ENCODE measurements around the gene TBL2. TPM values are rescaled to one million over a fixed set of nuclear protein-coding genes. Genes with fewer than 3 reads are reported as not detected.

The TBL2 gene
- total and polyA plus RNA-seq, 2 of the 4 experiments (the other 2 are of a cell fraction) = 72.6 to 94.1 TPM

DNA sequence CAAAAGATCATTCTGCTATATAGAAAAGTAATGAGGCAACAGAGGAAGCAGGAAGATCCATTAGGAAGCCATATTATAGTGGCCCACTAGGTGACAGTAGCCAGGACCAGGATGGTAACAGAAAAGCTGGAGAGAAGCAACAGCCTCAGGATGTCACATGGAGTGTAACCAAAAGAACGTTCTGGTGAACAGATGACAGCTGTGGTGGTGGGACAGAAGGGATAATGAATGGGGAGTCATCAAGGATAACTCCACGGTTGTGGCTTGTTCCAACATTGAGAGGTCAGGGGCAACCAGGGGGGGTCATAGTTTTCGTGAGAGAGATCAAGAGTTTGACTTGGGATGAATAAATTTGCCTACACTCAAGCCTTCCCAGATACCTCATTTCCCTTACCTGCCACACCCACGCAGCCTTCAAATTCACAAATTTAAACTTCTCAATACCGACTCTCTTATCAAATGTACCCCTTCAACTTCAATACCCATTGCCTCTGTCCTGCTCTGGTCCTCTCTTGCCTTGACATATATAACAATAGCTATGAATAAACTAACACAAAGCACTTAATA is 9.3 kb downstream of the TBL2 start:
- Histone ChIP-seq H3K79me1 (ENCODE audit: low read depth in 1 of 2, low read length in 2 of 2) (peaks cover 16 to 28% of the 10 kb centered on the region in 2 experiments), H3K14ac (replicated peaks; ENCODE audit: low read depth, low read length) (no peak overlapping the region), H3K27me3 (ENCODE audit: control insufficient read depth, insufficient read depth, low read length) (no peaks in the 10 kb centered on the region), H2AK9ac (replicated peaks; ENCODE audit: low read depth, low read length, poor library complexity) (no peak overlapping the region), H3K4me1 (ENCODE audit: control insufficient read depth, insufficient read depth, low read length) (0 out of 2 replicates have a peak, but pooled peaks cover 2% of the 10 kb centered on the region), H4K20me1 (ENCODE audit: insufficient read depth, low read length) (peaks cover 17% of the 10 kb centered on the region), H3K9me3 (ENCODE audit: control insufficient read depth, insufficient read depth, low read length) (no peaks in the 10 kb centered on the region), H4K91ac (ENCODE audit: insufficient read depth, low read depth, low read length) (no peak overlapping the region), H2BK5ac (ENCODE audit: low read depth, low read length, poor library complexity, severe bottlenecking) (no peak overlapping the region), H4K5ac (ENCODE audit: low read depth, low read length) (no peak overlapping the region), H3K4me2 (ENCODE audit: low read depth, low read length) (no peak overlapping the region), H3K4ac (ENCODE audit: low read depth, low read length) (no peak overlapping the region), H3K4me3 (ENCODE audit: insufficient read depth, low read depth, low read length) (no peak overlapping the region), H3K9ac (ENCODE audit: low read depth, low read length) (no peak overlapping the region), H2AK5ac (ENCODE audit: low read depth, low read length) (no peak overlapping the region), H2BK120ac (ENCODE audit: low read depth, low read length) (no peak overlapping the region), H3K56ac (ENCODE audit: extremely low read depth, insufficient read depth, low read length) (no peak overlapping the region), H2BK15ac (ENCODE audit: low read depth, low read length) (no peak overlapping the region), H3K18ac (ENCODE audit: low read depth, low read length) (no peak overlapping the region), H3K9me1 (ENCODE audit: insufficient read depth, low read length) (peaks cover 15% of the 10 kb centered on the region), H2AFZ (replicated peaks; ENCODE audit: low read length, poor library complexity) (no peak overlapping the region), H3K27ac (ENCODE audit: insufficient read depth, low read length) (no peak overlapping the region), H4K8ac (ENCODE audit: low read depth in 2 of 2, low read length in 2 of 2) (no peak overlapping the region), H3K36me3 (ENCODE audit: control insufficient read depth, insufficient read depth, low read length) (peaks cover 44% of the 10 kb centered on the region), H2BK20ac (ENCODE audit: low read depth, low read length) (no peak overlapping the region), H3K23ac (ENCODE audit: low read depth, low read length) (no peak overlapping the region)
- in situ Hi-C loops (cut with MboI; ENCODE audit: low sequenced_read_pairs) (no loop called here), dilution Hi-C loops (cut with HindIII; ENCODE audit: low sequenced_read_pairs, unreplicated experiment) (no loop called here), intact Hi-C loops (cut with micrococcal nuclease) (no loop called here)
- POLR2A ChIA-PET (ENCODE audit: unreplicated experiment) = no interaction called here
- WGBS, 2 experiments (ENCODE audit: extremely low coverage in 2 of 2, insufficient read length in 1 of 2) = no CpG with 5 or more reads among the region's 5 CpGs
- ATAC-seq (ENCODE audit: low read depth) (no peak), DNase-seq (no peak)
- CTCF ChIA-PET = no interaction called here
- no TSS peak for BruUV-seq (replicated peaks)
- TF ChIP-seq, protein P1, sequence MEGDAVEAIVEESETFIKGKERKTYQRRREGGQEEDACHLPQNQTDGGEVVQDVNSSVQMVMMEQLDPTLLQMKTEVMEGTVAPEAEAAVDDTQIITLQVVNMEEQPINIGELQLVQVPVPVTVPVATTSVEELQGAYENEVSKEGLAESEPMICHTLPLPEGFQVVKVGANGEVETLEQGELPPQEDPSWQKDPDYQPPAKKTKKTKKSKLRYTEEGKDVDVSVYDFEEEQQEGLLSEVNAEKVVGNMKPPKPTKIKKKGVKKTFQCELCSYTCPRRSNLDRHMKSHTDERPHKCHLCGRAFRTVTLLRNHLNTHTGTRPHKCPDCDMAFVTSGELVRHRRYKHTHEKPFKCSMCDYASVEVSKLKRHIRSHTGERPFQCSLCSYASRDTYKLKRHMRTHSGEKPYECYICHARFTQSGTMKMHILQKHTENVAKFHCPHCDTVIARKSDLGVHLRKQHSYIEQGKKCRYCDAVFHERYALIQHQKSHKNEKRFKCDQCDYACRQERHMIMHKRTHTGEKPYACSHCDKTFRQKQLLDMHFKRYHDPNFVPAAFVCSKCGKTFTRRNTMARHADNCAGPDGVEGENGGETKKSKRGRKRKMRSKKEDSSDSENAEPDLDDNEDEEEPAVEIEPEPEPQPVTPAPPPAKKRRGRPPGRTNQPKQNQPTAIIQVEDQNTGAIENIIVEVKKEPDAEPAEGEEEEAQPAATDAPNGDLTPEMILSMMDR (conservative IDR thresholded peaks at IDR 0.05; ENCODE audit: low read depth, low read length) = no peak
- TF ChIP-seq CEBPB (IDR thresholded peaks at IDR 0.05; ENCODE audit: low read depth, low read length) (no peak), RAD21 (IDR thresholded peaks at IDR 0.05; ENCODE audit: low read length) (no peak), CHD1 (IDR thresholded peaks at IDR 0.05; ENCODE audit: low read depth, low read length) (no peak), POLR2A (IDR thresholded peaks at IDR 0.05; ENCODE audit: low read depth, low read length) (no peak), BHLHE40 (IDR thresholded peaks at IDR 0.05; ENCODE audit: low read depth, low read length) (no peak), RFX5 (IDR thresholded peaks at IDR 0.05; ENCODE audit: low read depth, low read length) (no peak), MAZ (IDR thresholded peaks at IDR 0.05; ENCODE audit: borderline replicate concordance, low read depth, low read length) (no peak), MXI1 (IDR thresholded peaks at IDR 0.05; ENCODE audit: borderline replicate concordance, low read depth, low read length) (no peak), SMC3 (IDR thresholded peaks at IDR 0.05; ENCODE audit: low read depth, low read length) (no peak), FOS (IDR thresholded peaks at IDR 0.05; ENCODE audit: low read depth, low read length) (no peak), RCOR1 (IDR thresholded peaks at IDR 0.05; ENCODE audit: insufficient replicate concordance, low read length) (no peak), NFE2L2 (IDR thresholded peaks at IDR 0.05; ENCODE audit: low read depth, low read length) (no peak), MAFK (IDR thresholded peaks at IDR 0.05; ENCODE audit: low read depth, low read length) (no peak)
- TF ChIP-seq, protein P2, sequence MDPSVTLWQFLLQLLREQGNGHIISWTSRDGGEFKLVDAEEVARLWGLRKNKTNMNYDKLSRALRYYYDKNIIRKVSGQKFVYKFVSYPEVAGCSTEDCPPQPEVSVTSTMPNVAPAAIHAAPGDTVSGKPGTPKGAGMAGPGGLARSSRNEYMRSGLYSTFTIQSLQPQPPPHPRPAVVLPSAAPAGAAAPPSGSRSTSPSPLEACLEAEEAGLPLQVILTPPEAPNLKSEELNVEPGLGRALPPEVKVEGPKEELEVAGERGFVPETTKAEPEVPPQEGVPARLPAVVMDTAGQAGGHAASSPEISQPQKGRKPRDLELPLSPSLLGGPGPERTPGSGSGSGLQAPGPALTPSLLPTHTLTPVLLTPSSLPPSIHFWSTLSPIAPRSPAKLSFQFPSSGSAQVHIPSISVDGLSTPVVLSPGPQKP (IDR thresholded peaks at IDR 0.05; ENCODE audit: borderline replicate concordance, low read depth, low read length) = no peak
- TF ChIP-seq, protein P3, sequence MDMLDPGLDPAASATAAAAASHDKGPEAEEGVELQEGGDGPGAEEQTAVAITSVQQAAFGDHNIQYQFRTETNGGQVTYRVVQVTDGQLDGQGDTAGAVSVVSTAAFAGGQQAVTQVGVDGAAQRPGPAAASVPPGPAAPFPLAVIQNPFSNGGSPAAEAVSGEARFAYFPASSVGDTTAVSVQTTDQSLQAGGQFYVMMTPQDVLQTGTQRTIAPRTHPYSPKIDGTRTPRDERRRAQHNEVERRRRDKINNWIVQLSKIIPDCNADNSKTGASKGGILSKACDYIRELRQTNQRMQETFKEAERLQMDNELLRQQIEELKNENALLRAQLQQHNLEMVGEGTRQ (IDR thresholded peaks at IDR 0.05; ENCODE audit: low read depth, low read length) = no peak

All from IMR-90 (cell line).